ENCODE results near the gene PET100.
A peak's percentile ranks its signal among the peaks of the same experiment; 100 is the strongest.

The PET100 gene

DNA sequence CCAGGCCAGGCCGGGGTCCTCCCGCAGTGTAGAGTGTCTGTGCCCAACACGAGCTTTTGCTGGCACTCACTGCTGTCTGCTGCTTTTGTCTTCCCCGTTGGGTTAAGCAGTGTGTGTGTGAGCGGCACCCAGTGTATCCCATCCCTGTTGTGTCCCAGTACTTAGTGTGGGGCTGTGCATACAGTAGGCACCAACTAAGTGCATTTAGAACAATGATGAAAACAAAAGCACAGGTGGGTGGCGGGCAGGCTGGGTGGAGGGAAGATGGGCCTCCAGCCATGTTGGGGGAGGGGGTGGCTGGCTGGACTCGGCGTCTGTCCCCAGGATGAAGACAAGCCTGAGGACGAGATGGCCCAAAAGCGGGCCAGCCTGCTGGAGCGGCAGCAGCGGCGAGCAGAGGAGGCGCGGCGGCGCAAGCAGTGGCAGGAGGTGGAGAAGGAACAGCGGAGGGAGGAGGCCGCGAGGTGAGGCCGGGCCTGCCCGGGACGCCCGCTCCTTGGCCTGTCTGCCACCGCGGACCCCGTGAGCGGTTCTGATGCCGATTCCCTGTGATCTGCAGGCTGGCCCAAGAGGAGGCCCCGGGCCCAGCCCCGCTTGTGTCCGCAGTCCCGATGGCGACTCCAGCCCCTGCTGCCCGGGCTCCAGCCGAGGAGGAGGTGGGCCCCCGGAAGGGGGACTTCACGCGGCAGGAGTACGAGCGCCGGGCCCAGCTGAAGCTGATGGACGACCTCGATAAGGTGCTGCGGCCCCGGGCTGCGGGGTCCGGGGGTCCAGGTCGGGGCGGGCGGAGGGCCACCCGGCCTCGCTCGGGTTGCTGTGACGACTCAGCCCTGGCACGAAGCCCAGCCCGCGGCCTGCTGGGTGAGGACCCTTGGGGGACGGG lies 14.5 kb upstream of the PET100 start:
- no peak for TF ChIP-seq ZFX (IDR thresholded peaks at IDR 0.05; ENCODE audit: borderline replicate concordance)
- TF ChIP-seq, protein P1, sequence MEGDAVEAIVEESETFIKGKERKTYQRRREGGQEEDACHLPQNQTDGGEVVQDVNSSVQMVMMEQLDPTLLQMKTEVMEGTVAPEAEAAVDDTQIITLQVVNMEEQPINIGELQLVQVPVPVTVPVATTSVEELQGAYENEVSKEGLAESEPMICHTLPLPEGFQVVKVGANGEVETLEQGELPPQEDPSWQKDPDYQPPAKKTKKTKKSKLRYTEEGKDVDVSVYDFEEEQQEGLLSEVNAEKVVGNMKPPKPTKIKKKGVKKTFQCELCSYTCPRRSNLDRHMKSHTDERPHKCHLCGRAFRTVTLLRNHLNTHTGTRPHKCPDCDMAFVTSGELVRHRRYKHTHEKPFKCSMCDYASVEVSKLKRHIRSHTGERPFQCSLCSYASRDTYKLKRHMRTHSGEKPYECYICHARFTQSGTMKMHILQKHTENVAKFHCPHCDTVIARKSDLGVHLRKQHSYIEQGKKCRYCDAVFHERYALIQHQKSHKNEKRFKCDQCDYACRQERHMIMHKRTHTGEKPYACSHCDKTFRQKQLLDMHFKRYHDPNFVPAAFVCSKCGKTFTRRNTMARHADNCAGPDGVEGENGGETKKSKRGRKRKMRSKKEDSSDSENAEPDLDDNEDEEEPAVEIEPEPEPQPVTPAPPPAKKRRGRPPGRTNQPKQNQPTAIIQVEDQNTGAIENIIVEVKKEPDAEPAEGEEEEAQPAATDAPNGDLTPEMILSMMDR (IDR thresholded peaks at IDR 0.05): no peak
- H3K27ac ChIP-seq: no peak overlapping the region

DNA sequence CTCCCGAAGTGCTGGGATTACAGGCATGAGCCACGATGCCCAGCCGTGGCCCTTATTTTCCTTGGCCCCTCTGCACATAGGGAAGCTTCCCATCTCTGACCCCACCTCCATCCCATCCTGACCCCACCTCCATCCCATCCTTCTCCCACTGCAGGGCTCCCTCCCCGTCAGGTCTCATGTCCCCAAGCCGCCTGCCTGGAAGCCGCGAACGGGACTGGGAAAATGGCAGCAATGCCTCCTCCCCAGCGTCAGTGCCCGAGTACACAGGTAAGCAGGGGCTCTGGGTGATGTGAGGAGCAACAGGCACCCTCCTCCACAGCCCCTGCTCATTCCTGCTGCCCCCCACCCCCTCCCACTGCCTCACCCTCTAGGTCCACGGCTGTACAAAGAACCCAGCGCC lies 12.4 kb upstream of the PET100 start:
- peak overlapping the region; percentile 100 for H3K27ac ChIP-seq
- no peak for TF ChIP-seq ZFX (IDR thresholded peaks at IDR 0.05; ENCODE audit: borderline replicate concordance)
- TF ChIP-seq, protein P1 (IDR thresholded peaks at IDR 0.05): no peak

DNA sequence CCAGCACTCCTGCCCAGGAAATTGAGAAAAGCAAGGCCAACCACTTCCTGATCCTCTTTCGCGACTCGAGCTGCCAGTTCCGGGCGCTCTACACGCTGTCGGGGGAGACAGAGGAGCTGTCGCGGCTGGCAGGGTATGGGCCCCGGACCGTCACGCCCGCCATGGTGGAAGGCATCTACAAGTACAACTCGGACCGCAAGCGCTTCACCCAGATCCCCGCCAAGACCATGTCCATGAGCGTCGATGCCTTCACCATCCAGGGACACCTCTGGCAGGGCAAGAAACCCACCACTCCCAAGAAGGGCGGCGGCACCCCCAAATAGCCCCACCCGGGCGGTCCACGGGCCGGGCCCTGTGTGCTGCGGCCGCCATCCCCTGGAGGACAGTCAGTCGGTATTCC lies 11.9 kb upstream of the PET100 start:
- peak overlapping the region; percentile 100 for H3K27ac ChIP-seq
- TF ChIP-seq, protein P1 (IDR thresholded peaks at IDR 0.05): no peak
- TF ChIP-seq ZFX (IDR thresholded peaks at IDR 0.05; ENCODE audit: borderline replicate concordance): no peak

DNA sequence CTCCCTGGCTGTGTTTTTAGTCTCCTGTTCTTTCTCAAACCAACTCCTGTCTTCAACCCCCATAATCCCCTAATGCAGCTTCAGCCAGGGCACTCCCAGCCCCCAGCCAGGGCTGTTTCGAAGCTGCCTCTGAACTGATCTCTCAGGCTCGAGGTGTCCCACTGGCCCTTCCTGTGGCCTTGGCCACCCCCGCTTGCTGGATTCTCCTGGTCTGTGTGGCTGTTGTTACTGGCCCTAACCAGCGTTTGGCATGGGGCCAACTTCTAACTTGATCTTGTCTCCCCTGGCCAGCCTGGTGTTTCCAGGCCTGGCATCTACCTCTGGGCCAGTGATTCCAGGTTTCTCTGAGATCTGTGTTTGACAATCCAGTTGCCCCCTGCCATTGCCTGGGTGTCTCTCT lies 11.2 kb upstream of the PET100 start:
- no peak for TF ChIP-seq ZFX (IDR thresholded peaks at IDR 0.05; ENCODE audit: borderline replicate concordance)
- TF ChIP-seq, protein P1 (IDR thresholded peaks at IDR 0.05): no peak
- peak overlapping the region; percentile 100 for H3K27ac ChIP-seq

DNA sequence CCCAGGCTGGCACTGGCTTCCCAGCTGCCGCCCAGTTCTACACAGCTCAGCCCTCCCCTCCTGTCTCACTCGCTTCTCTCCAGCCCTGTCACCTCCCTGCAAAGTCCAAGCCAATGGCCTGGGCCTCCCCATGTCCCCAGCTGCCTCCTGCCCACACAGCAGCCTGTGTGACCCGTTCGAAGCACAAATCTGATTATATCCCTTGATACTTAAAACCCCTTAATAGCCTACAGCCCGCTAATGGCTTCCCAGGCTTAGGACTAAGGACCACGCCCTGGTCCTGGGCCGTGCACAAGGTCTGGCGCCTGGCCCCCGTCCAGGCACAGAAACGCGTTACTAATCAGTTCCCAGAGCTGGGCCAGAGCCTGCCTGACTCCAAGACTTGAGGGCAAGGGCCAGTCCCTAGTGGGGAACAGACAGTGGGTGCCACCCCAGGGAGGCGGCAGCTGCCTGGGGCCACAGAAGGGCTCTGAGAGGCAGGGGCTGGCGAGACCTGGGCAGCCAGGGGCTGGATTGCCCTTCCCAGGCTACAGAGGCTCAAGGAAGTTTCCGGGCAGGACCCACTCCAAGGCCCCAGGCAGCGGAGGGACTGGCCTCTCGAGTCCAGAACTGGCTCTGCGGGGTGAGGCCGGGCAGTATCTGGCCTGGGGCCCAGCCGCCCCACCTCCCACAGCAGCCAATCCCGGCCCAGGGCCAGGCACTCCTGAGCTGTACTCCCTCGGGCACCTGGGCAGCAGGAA lies 10.7 kb upstream of the PET100 start:
- no peak for TF ChIP-seq ZFX (IDR thresholded peaks at IDR 0.05; ENCODE audit: borderline replicate concordance)
- H3K27ac ChIP-seq: peak overlapping the region; percentile 100

DNA sequence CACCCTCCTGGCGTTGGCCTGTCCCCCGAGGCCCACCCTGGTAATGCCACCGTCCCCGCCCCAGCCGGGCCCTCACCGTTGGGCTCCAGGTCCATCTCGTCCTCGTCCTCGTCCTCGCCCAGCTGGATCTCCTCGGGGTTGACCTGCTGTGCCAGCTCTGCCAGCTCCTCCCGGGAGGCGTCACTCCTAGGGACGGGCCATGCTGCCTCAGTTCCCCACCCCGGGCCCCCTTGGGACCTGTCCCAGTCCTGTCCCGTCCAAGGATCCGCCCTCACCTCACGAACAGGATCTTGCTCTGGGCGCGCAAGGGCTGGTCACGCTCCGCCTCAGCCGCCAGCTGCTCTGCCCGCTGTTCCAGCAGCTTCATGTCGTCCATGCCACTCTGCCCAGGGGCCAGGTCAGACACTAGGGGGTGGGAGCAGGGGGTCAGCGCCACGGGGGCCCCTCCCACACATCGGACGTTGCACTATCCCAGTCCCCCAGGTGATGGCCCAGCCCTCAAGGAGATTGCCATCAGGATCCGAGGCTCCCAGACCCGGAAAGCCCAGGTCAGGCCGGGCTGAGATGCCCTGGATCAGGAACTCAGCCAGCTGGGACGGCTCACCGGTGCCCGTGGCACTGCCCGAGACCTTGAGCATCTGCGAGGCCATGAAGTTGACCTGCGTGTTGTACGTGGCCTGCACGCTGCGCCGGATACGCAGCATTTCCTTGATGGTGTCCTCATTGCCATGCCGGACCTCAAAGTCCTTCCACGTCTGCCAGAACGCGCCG lies 9.7 kb upstream of the PET100 start:
- peak overlapping the region; percentile 100 for H3K27ac ChIP-seq
- TF ChIP-seq, protein P1 (IDR thresholded peaks at IDR 0.05): no peak
- TF ChIP-seq ZFX (IDR thresholded peaks at IDR 0.05; ENCODE audit: borderline replicate concordance): no peak
